MM.1S (cell line): ENCODE results near the gene FADS3.
A peak's percentile ranks its signal among the peaks of the same experiment; 100 is the strongest.

Experiments
- DNase-seq: peaks from one replicate; pipeline ENCODE4 v3.0.0-alpha.2; 2015
- H2AFZ ChIP-seq: fragments of 300-600 bp; sonication (generic); 2 replicates; pipeline ENCODE4 v1.6.0; 2016; ENCODE audit warnings: antibody characterized with exemption, low read length
- H3F3A ChIP-seq: fragments of 300-600 bp; sonication (generic); 2 replicates; pipeline ENCODE4 v1.6.1; 2016; ENCODE audit warnings: mild to moderate bottlenecking, antibody characterized with exemption, low read length, moderate library complexity, mixed read lengths; ENCODE audit not compliant: insufficient read depth
- H3K27ac ChIP-seq: fragments of 300-600 bp; sonication (generic); 2 replicates; pipeline ENCODE4 v1.5.1; 2016; ENCODE audit warnings: mild to moderate bottlenecking, low read length
- H3K27me3 ChIP-seq: fragments of 300-600 bp; sonication (generic); replicated peaks from 2 replicates; pipeline ENCODE4 v1.6.0; 2016; ENCODE audit warnings: low read length; ENCODE audit not compliant: insufficient read depth
- H3K36me3 ChIP-seq: fragments of 300-600 bp; sonication (generic); replicated peaks from 2 replicates; pipeline ENCODE4 v1.6.1; 2016; ENCODE audit warnings: mild to moderate bottlenecking, low read length, mixed read lengths; ENCODE audit not compliant: insufficient read depth
- H3K4me1 ChIP-seq: fragments of 300-600 bp; sonication (generic); 2 replicates; pipeline ENCODE4 v1.6.1; 2016; ENCODE audit warnings: low read length, mixed read lengths
- H3K4me2 ChIP-seq: fragments of 300-600 bp; sonication (generic); 2 replicates; pipeline ENCODE4 v1.6.0; 2016; ENCODE audit warnings: low read depth, low read length
- H3K4me3 ChIP-seq: fragments of 300-600 bp; sonication (generic); 2 replicates; pipeline ENCODE4 v1.5.1; 2016; ENCODE audit warnings: low read length, mixed read lengths
- H3K79me2 ChIP-seq: fragments of 300-600 bp; sonication (generic); 2 replicates; pipeline ENCODE4 v1.6.1; 2016; ENCODE audit warnings: mixed run types, low read length, mixed read lengths
- H3K9ac ChIP-seq: fragments of 300-600 bp; sonication (generic); 2 replicates; pipeline ENCODE4 v1.6.1; 2016; ENCODE audit warnings: low read length, mixed read lengths
- H3K9me2 ChIP-seq: fragments of 300-600 bp; sonication (generic); replicated peaks from 2 replicates; pipeline ENCODE4 v1.6.1; 2016; ENCODE audit warnings: mild to moderate bottlenecking, low read length, mixed read lengths; ENCODE audit not compliant: insufficient read depth
- H3K9me3 ChIP-seq: fragments of 300-600 bp; sonication (generic); replicated peaks from 2 replicates; pipeline ENCODE4 v1.6.1; 2016; ENCODE audit warnings: mild to moderate bottlenecking, low read length, mixed read lengths; ENCODE audit not compliant: insufficient read depth
- H4K20me1 ChIP-seq: fragments of 300-600 bp; sonication (generic); 2 replicates; pipeline ENCODE4 v1.6.1; 2016; ENCODE audit warnings: mild to moderate bottlenecking, low read length, moderate library complexity, mixed read lengths; ENCODE audit not compliant: insufficient read depth
- CTCF ChIP-seq: fragments of 300-600 bp; sonication (generic); IDR thresholded peaks from 2 replicates; pipeline ENCODE4 v1.5.1; 2016; ENCODE audit warnings: antibody characterized with exemption, low read length, mixed read lengths
- EZH2 ChIP-seq: fragments of 300-600 bp; sonication (generic); optimal IDR thresholded peaks from 2 replicates; pipeline ENCODE3; 2017; ENCODE audit warnings: low read depth, mild to moderate bottlenecking, antibody characterized with exemption, low read length, mixed read lengths
- EZH2phosphoT487 ChIP-seq: fragments of 300-600 bp; sonication (generic); IDR thresholded peaks from 2 replicates; pipeline ENCODE4 v1.6.1; 2018; ENCODE audit warnings: antibody characterized with exemption, low read length

FADS3 gene

GRCh38 chr11:61891331-61892084 is at the start of gene FADS3:
Gene FADS3, minus strand, starts transcription at chr11:61891545. Its CDS starts 164 bp downstream, at chr11:61891381.
- no peaks in the 10 kb centered on the region for H4K20me1 ChIP-seq
- no peak within 1 kb of the TSS for H3K27ac ChIP-seq
- peaks cover 4% of the 10 kb centered on the region; the same call in 1 of the 2 replicates for H3K4me1 ChIP-seq
- peaks cover 12% of the 10 kb centered on the region; the same call in 1 of the 2 replicates for H3F3A ChIP-seq
- H3K9me3 ChIP-seq, result no peaks in the 10 kb centered on the region
- H3K4me3 ChIP-seq, result peak within 1 kb of the TSS; percentile 92
- H3K27me3 ChIP-seq, result peaks cover 31% of the 10 kb centered on the region
- peak within 1 kb of the TSS; percentile 63 for H3K4me2 ChIP-seq
- peak within 1 kb of the TSS; percentile 97 for H2AFZ ChIP-seq
- peak; percentile 58 for DNase-seq
- TF ChIP-seq CTCF (peak; percentile 16; the same call in 1 of the 2 replicates), EZH2 (no peak), EZH2phosphoT487 (no peak)
- peak within 1 kb of the TSS; percentile 10; the same call in 1 of the 2 replicates for H3K9ac ChIP-seq
- no peaks in the 10 kb centered on the region for H3K79me2 ChIP-seq
- no peaks in the 10 kb centered on the region for H3K9me2 ChIP-seq
- no peaks in the 10 kb centered on the region for H3K36me3 ChIP-seq

GRCh38 chr11:61940466-61940865 is 49.1 kb upstream of the FADS3 start:
- TF ChIP-seq CTCF (no peak), EZH2 (no peak), EZH2phosphoT487 (no peak)
- Histone ChIP-seq H4K20me1 (no peaks in the 10 kb centered on the region), H3K27me3 (peaks cover 21% of the 10 kb centered on the region), H3K4me3 (no peak overlapping the region), H3K9me3 (no peaks in the 10 kb centered on the region), H3K9me2 (no peaks in the 10 kb centered on the region), H3K4me2 (no peak overlapping the region), H3K79me2 (no peaks in the 10 kb centered on the region), H3K27ac (no peak overlapping the region), H3F3A (no peaks in the 10 kb centered on the region), H3K4me1 (no peaks in the 10 kb centered on the region), H3K9ac (no peak overlapping the region), H3K36me3 (no peaks in the 10 kb centered on the region), H2AFZ (no peak overlapping the region)
- no peak for DNase-seq

GRCh38 chr11:61935861-61936260 is 44.5 kb upstream of the FADS3 start:
- no peaks in the 10 kb centered on the region for H3K4me1 ChIP-seq
- no peaks in the 10 kb centered on the region for H4K20me1 ChIP-seq
- no peak overlapping the region for H2AFZ ChIP-seq
- no peak for DNase-seq
- H3K4me3 ChIP-seq, result no peak overlapping the region
- no peaks in the 10 kb centered on the region for H3K9me3 ChIP-seq
- H3K36me3 ChIP-seq, result no peaks in the 10 kb centered on the region
- H3F3A ChIP-seq, result no peaks in the 10 kb centered on the region
- H3K9me2 ChIP-seq, result no peaks in the 10 kb centered on the region
- no peak overlapping the region for H3K27ac ChIP-seq
- H3K4me2 ChIP-seq, result no peak overlapping the region
- H3K79me2 ChIP-seq, result no peaks in the 10 kb centered on the region
- H3K9ac ChIP-seq, result no peak overlapping the region
- TF ChIP-seq EZH2phosphoT487 (no peak), CTCF (no peak), EZH2 (no peak)
- H3K27me3 ChIP-seq, result peaks cover 13% of the 10 kb centered on the region; the same call in 1 of the 2 replicates
